Progenitor cell of endocrine pancreas (in vitro differentiated cells): ENCODE data around the gene ABCG1. TPM values are rescaled to one million over a fixed set of nuclear protein-coding genes. Genes with fewer than 3 reads are reported as not detected.

ENCODE experiments used
- DNase-seq: peaks from one replicate; pipeline ENCODE4 v3.0.0; 2021; ENCODE audit warnings: low spot score; ENCODE audit not compliant: unreplicated experiment
- H3K27ac Mint-ChIP-seq: 2 replicates; pipeline ENCODE4 v1.8.0; 2021; ENCODE audit warnings: mild to moderate bottlenecking, moderate library complexity, mixed read lengths
- H3K27me3 Mint-ChIP-seq: 2 replicates; pipeline ENCODE4 v1.8.0; 2021; ENCODE audit warnings: mixed read lengths
- H3K36me3 Mint-ChIP-seq: 2 replicates; pipeline ENCODE4 v1.8.0; 2022; ENCODE audit warnings: mixed read lengths; ENCODE audit not compliant: insufficient read depth
- H3K4me1 Mint-ChIP-seq: 2 replicates; pipeline ENCODE4 v1.8.0; 2021; ENCODE audit warnings: low read depth, mixed read lengths
- H3K4me3 Mint-ChIP-seq: 2 replicates; pipeline ENCODE4 v1.8.0; 2021; ENCODE audit warnings: low read depth, mild to moderate bottlenecking, moderate library complexity, mixed read lengths
- H3K9me3 Mint-ChIP-seq: 2 replicates; pipeline ENCODE4 v1.8.0; 2021; ENCODE audit warnings: low read depth, mixed read lengths
- CTCF ChIP-seq: fragments of 200-600 bp; sonication (generic); IDR thresholded peaks from one replicate; pipeline ENCODE4 v1.5.0; 2021; ENCODE audit warnings: antibody characterized with exemption, mild to moderate bottlenecking; ENCODE audit not compliant: unreplicated experiment
- total RNA-seq: library from RNA; stranded (reverse); gene quantifications from 2 replicates; pipeline ENCODE4 v1.2.1, GENCODE V29; 2021

ABCG1 gene
- total RNA-seq, 1 donor from 2014 or later = 4.6 TPM

- Mint-ChIP-seq H3K4me3 (no peak overlapping the region), H3K36me3 (no peaks in the 10 kb centered on the region), H3K9me3 (no peaks in the 10 kb centered on the region), H3K27me3 (peaks cover 44% of the 10 kb centered on the region), H3K4me1 (no peaks in the 10 kb centered on the region), H3K27ac (no peak overlapping the region)
- no peak for TF ChIP-seq CTCF
- DNase-seq = no peak
Measured at GRCh38 chr21:42252325-42252654, 33.4 kb downstream of the ABCG1 start.

GRCh38 chr21:42252778-42253340 lies 33.9 kb downstream of the ABCG1 start:
- H3K36me3 Mint-ChIP-seq = no peaks in the 10 kb centered on the region
- TF ChIP-seq CTCF = no peak
- no peak overlapping the region for H3K27ac Mint-ChIP-seq
- H3K27me3 Mint-ChIP-seq = peaks cover 39% of the 10 kb centered on the region
- no peaks in the 10 kb centered on the region for H3K9me3 Mint-ChIP-seq
- no peaks in the 10 kb centered on the region for H3K4me1 Mint-ChIP-seq
- DNase-seq = no peak
- H3K4me3 Mint-ChIP-seq = no peak overlapping the region

- no peak for TF ChIP-seq CTCF
- H3K9me3 Mint-ChIP-seq = no peaks in the 10 kb centered on the region
- H3K4me3 Mint-ChIP-seq = no peak overlapping the region
- no peak for DNase-seq
- H3K27me3 Mint-ChIP-seq = peaks cover 40% of the 10 kb centered on the region
- H3K4me1 Mint-ChIP-seq = no peaks in the 10 kb centered on the region
- H3K27ac Mint-ChIP-seq = no peak overlapping the region
- H3K36me3 Mint-ChIP-seq = no peaks in the 10 kb centered on the region
Measured at GRCh38 chr21:42253466-42253865, 34.5 kb downstream of the ABCG1 start.

GRCh38 chr21:42254083-42254482 lies 35.1 kb downstream of the ABCG1 start:
- H3K4me1 Mint-ChIP-seq = no peaks in the 10 kb centered on the region
- no peak for DNase-seq
- H3K27me3 Mint-ChIP-seq = peaks cover 42% of the 10 kb centered on the region
- H3K27ac Mint-ChIP-seq = no peak overlapping the region
- no peaks in the 10 kb centered on the region for H3K9me3 Mint-ChIP-seq
- TF ChIP-seq CTCF = no peak
- no peaks in the 10 kb centered on the region for H3K36me3 Mint-ChIP-seq
- no peak overlapping the region for H3K4me3 Mint-ChIP-seq

GRCh38 chr21:42254651-42255601 lies 36.0 kb downstream of the ABCG1 start:
- Mint-ChIP-seq H3K9me3 (no peaks in the 10 kb centered on the region), H3K4me3 (no peak overlapping the region), H3K27me3 (peaks cover 45% of the 10 kb centered on the region), H3K27ac (no peak overlapping the region), H3K36me3 (no peaks in the 10 kb centered on the region), H3K4me1 (no peaks in the 10 kb centered on the region)
- DNase-seq = no peak
- TF ChIP-seq CTCF = no peak
